HepG2 (cell line): Measurements from ENCODE around the gene KIF25. TPM values are rescaled to one million over a fixed set of nuclear protein-coding genes. Genes with fewer than 3 reads are reported as not detected.

Experiments
- ATAC-seq: fragments of 200-7000 bp; cut with Tn5 transposase; 3 replicates; pipeline ENCODE4 v1.9.1; 2020; ENCODE audit warnings: mild to moderate bottlenecking, moderate library complexity
- BruUV-seq: library from RNA; stranded (reverse); fragments of 400-500 nt; replicated peaks from 2 replicates; lab custom pipeline; 2021; lab: Mats Ljungman, UMichigan
- CTCF ChIA-PET: fragments of 300-600 bp; formaldehyde crosslinking; extraction: SDS; loops from one replicate; lab custom pipeline; 2021; ENCODE audit warnings: low total read pairs, inconsistent platforms, low intra/inter-chr PET ratio; lab: Yijun Ruan, JAX
- POLR2A ChIA-PET: fragments of 350-600 bp; sonication (Branson Sonifier 250); formaldehyde crosslinking; loops from one replicate; lab custom pipeline; 2020; ENCODE audit warnings: antibody characterized with exemption, inconsistent platforms; lab: Yijun Ruan, JAX
- DNase-seq: peaks from one replicate; pipeline ENCODE4 v3.0.0-alpha.2; 2015; ENCODE audit warnings: low spot score
- FAIRE-seq: peaks from 3 replicates; lab custom pipeline; 2011; peaks lifted over from hg19 to GRCh38; lab: Jason Lieb, UNC
- H2AFZ ChIP-seq: one replicate; pipeline ENCODE4 v1.6.1; 2011; ENCODE audit warnings: low read length, inconsistent platforms
- H3K27ac ChIP-seq: fragments of 300-600 bp; 3 replicates; pipeline ENCODE4 v1.8.0; 2011; ENCODE audit warnings: mixed run types, mild to moderate bottlenecking, mixed read lengths, low read length, inconsistent platforms; ENCODE audit not compliant: insufficient read depth; ENCODE audit errors: extremely low read length
- H3K27me3 ChIP-seq, 2 experiments: fragments of 200-600 bp in 1 of 2; 2 replicates in 1 of 2; 3 replicates in 1 of 2; pipeline versions ENCODE4 v1.6.0 to v1.8.0; 2011; ENCODE audit warnings: low read length in 2 of 2, mild to moderate bottlenecking in 2 of 2, moderate library complexity in 2 of 2, inconsistent platforms in 1 of 2; ENCODE audit not compliant: insufficient read depth in 2 of 2, control insufficient read depth in 1 of 2
- H3K36me3 ChIP-seq, 2 experiments: fragments of 200-600 bp in 1 of 2; replicated peaks in 1 of 2; 2 replicates in 1 of 2; 3 replicates in 1 of 2; pipeline versions ENCODE4 v1.5.1 to v1.8.0; 2011; ENCODE audit warnings: low read length in 2 of 2, inconsistent platforms in 1 of 2; ENCODE audit not compliant: insufficient read depth in 2 of 2, control insufficient read depth in 1 of 2
- H3K4me1 ChIP-seq: 2 replicates; pipeline ENCODE4 v1.5.1; 2012; ENCODE audit warnings: low read length, inconsistent platforms; ENCODE audit not compliant: insufficient read depth
- H3K4me2 ChIP-seq: 2 replicates; pipeline ENCODE4 v1.6.0; 2011; ENCODE audit warnings: low read depth, low read length, inconsistent platforms
- H3K4me3 ChIP-seq, 3 experiments: fragments of 200-600 bp in 1 of 3; sonication (generic), shearing (Covaris generic) in 1 of 3; replicated peaks in 1 of 3; 2 replicates each; pipeline ENCODE4 v1.5.1; 2011 to 2016; ENCODE audit warnings: low read length in 3 of 3, inconsistent platforms in 2 of 3, low read depth in 2 of 3, mild to moderate bottlenecking in 2 of 3, control low read depth in 1 of 3, mixed read lengths in 1 of 3; ENCODE audit not compliant: insufficient read depth in 1 of 3
- H3K79me2 ChIP-seq: one replicate; pipeline ENCODE4 v1.6.1; 2011; ENCODE audit warnings: low read length, inconsistent platforms; ENCODE audit not compliant: insufficient read depth
- H3K9ac ChIP-seq: 2 replicates; pipeline ENCODE4 v1.6.0; 2011; ENCODE audit warnings: mild to moderate bottlenecking, low read depth, low read length, inconsistent platforms; ENCODE audit not compliant: insufficient read depth
- H3K9me3 ChIP-seq: 2 replicates; pipeline ENCODE4 v1.5.1; 2012; ENCODE audit warnings: mild to moderate bottlenecking, low read length
- H4K20me1 ChIP-seq: 2 replicates; pipeline ENCODE4 v1.6.0; 2011; ENCODE audit warnings: inconsistent platforms, mild to moderate bottlenecking, low read length, moderate library complexity; ENCODE audit not compliant: insufficient read depth
- ATF3 ChIP-seq: sonication (generic); formaldehyde crosslinking; IDR thresholded peaks from 2 replicates; pipeline ENCODE4 v1.4.0; 2020; ENCODE audit warnings: missing genetic modification reagents
- CTCF ChIP-seq: sonication (generic); formaldehyde crosslinking; IDR thresholded peaks from 2 replicates; pipeline ENCODE4 v1.5.0; 2020; ENCODE audit warnings: mild to moderate bottlenecking, missing genetic modification reagents, moderate library complexity
- NFE2L2 ChIP-seq: fragments of 150-350 bp; IDR thresholded peaks from 2 replicates; pipeline ENCODE4 v1.6.1; 2014; ENCODE audit warnings: low read length
- THAP11 ChIP-seq: IDR thresholded peaks from 2 replicates; pipeline ENCODE4 v1.6.1; 2016; ENCODE audit warnings: missing biosample characterization, missing genetic modification reagents
- YEATS4 ChIP-seq: sonication (generic); formaldehyde crosslinking; IDR thresholded peaks from 2 replicates; pipeline ENCODE4 v1.4.0; 2020; ENCODE audit warnings: missing genetic modification reagents, borderline replicate concordance
- WGBS: methylation state at CpG from one replicate; pipeline ENCODE4 v1.1.6; 2017; ENCODE audit warnings: low lambda C conversion rate; 5-methylcytosine and 5-hydroxymethylcytosine counted together
- in situ Hi-C: cut with HindIII; loops from 2 replicates; pipeline ENCODE4 v1.10.0; 2017; ENCODE audit warnings: low pct_unique_long_range_greater_than_20kb; ENCODE audit not compliant: extremely low pct_ligation_motif_present
- intact Hi-C: fragments of 100-400 bp; cut with micrococcal nuclease; formaldehyde crosslinking; loops from one replicate; pipeline ENCODE4 v1.10.0; 2022; ENCODE audit not compliant: unreplicated experiment
- polyA plus RNA-seq, 8 experiments: library from polyadenylated mRNA; depleted of rRNA in 3 of 8; stranded (reverse) in 7 of 8; unstranded in 1 of 8; fragments of >200 nt; fragmentation: Illumina TruSeq in 4 of 8; extraction: Trizol in 4 of 8; gene quantifications; 2 replicates each; pipeline versions ENCODE4 v1.2.1 to v1.2.3, GENCODE V29; 2011 to 2016; ENCODE audit warnings: low read depth in 4 of 8, missing spikeins in 1 of 8, mixed read lengths in 1 of 8; ENCODE audit not compliant: insufficient read depth in 1 of 8
- total RNA-seq, 5 experiments: library from RNA; depleted of rRNA; stranded (reverse); fragments of >200 nt; fragmentation: Illumina TruSeq; extraction: Trizol; gene quantifications; 2 replicates each; pipeline ENCODE4 v1.2.3, GENCODE V29; 2016; ENCODE audit warnings: low read depth in 1 of 5

Gene KIF25
- total and polyA plus RNA-seq, 2 of the 13 experiments (the other 11 are each of a cell fraction or from before 2014, with no cell fraction given) = not detected

GRCh38 chr6:168043848-168044415 is 46.5 kb downstream of the KIF25 start:
- Histone ChIP-seq H3K9me3 (no peaks in the 10 kb centered on the region), H3K4me3 (no peak overlapping the region), H3K4me1 (0 out of 2 replicates have a peak, but pooled peaks cover 7% of the 10 kb centered on the region), H3K9ac (no peak overlapping the region), H3K79me2 (no peaks in the 10 kb centered on the region), H3K27ac (no peak overlapping the region), H4K20me1 (no peaks in the 10 kb centered on the region), H3K27me3 (peaks cover 12 to 74% of the 10 kb centered on the region in 2 experiments), H3K4me2 (no peak overlapping the region), H3K36me3 (no peaks in the 10 kb centered on the region), H2AFZ (no peak overlapping the region)
- in situ Hi-C loops (no loop called here), intact Hi-C loops (no loop called here)
- WGBS = 42% methylated on average over 16 of the region's 21 CpGs
- FAIRE-seq (no peak), DNase-seq (no peak), ATAC-seq (no peak)
- BruUV-seq = no TSS peak
- POLR2A ChIA-PET = no interaction called here
- CTCF ChIA-PET = interaction anchor here (0.9 kb wide), 1 partner anchor 312 kb away, joined by 3 read pairs; no protein-coding TSS in a partner anchor
- TF ChIP-seq ATF3 (CRISPR knock-in tag) (no peak), THAP11 (CRISPR knock-in tag) (no peak), YEATS4 (no peak), CTCF (CRISPR knock-in tag) (no peak), NFE2L2 (no peak)
